HG03175 (cell line): ENCODE results near the gene SGK1.

Source experiments
- ATAC-seq: cut with Tn5 transposase; IDR thresholded peaks from one replicate; pipeline ENCODE4 v1.9.1; 2021; ENCODE audit warnings: mild to moderate bottlenecking, moderate library complexity; ENCODE audit not compliant: unreplicated experiment

Gene SGK1

DNA sequence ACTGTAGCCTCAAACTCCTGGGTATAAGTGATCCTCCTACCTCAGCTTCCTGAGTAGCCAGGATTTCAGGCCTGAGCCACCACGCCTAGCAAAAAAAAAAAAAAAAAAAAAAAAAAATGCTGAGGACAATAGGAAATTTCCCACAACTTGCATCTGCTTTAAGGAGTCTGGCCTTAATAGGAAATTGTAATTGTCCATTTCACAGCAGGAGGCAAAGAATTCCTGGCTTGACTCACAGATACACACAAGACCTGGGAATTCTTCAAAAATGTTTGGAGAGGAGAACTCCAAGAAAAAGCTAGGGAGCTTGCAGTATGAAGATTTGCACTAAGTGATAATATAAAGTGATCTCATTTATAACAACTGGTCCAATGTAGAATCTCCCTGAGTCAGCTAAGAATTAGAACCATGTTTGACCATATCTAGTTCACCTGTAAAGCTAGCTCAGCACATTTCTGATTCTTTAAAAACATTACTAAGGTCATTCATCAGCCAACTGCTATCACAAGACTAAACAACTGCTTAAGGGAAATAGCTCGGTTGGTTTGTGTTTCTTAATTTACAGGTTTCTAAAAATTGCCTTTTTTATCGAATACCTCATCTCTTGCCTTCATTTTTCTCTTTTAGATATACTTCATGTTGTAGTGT, 185.3 kb downstream of the SGK1 start:
- no peak for ATAC-seq

DNA sequence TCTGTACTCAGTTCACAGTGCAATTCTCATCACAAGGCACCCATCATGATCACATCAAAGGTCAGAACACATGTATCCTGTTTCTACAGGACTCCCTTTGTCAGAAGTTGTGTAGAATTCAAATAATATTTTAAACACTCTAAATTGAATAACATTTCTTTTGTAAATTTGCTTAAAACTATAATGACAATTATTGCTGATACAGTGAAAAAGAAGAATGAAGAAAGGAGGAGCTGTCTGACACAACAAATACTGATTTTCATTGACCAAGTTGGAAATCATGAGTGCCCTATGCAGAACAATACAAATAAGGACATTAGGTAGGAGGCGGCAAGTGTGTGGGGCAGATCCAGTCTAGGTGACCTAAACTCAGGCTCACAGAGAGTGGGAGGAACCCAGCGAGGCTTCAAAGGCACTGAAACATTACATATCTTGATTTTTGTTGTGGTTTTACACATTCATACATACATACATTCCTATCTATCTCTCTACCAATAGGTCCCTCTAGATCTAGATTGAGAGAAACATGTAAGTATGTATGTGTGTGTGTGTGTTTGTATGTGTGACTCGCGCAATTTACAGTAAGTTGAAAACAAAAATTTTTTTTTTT, 186.3 kb downstream of the SGK1 start:
- ATAC-seq: no peak

DNA sequence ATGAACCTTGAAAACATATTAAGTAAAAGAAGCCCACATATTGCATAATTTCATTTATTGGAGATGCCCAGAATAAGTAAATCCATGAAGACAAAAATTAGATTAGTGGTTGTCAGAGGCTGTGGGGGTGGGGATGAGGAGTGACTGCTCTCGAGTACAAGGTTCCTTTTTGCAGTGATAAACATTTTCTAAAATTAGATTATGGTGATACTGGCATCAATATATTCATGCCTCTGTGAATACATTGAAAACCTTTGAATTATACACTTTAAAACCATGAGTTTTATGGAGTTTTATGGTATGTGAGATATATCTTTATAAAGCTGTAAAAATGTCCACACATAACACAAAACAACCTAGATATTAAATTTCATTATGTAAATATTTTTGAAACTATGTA, 189.8 kb downstream of the SGK1 start:
- no peak for ATAC-seq

DNA sequence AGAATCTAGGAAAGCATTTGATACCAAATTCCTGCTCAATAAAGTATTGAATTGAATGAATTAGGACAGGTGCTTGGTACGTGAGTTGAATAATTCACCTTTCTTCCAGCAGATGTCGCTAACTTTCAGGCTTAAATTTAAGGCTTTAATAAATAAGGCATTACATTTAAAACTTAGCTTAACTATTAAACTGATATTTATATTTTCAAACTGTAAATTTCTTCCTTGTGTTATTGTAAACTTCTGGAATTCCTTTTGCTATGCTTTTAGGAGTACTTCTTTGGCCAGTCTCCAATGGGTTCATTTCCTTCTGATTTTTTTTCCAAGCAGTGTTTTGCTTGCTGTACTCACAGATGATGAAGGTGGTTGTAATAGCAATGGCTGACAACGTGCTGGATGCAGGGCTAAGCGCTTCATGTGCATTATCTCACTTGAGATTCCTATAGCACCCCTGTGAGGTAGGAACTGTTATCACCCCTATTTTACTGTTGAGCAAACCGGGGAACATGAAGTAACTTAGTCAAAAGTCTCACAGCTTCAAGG, 194.2 kb downstream of the SGK1 start:
- ATAC-seq: no peak

DNA sequence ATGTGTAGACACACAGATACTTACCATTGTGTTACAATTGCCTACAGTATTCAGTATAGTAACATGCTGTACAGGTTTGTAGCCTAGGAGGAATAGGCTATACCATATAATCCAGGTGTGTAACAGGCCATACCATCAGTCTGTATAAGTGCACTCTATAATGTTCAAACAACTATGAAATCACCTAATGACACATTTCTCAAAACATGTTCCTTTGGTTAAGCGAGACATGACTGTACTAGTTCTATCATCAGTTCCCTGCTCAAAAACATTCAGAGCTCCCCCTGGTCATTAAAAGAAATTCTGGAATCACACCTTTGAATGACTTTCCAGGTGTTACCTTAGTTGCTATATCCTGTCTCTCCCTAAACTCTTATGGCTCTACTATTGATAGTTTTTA, 195.1 kb downstream of the SGK1 start:
- no peak for ATAC-seq

DNA sequence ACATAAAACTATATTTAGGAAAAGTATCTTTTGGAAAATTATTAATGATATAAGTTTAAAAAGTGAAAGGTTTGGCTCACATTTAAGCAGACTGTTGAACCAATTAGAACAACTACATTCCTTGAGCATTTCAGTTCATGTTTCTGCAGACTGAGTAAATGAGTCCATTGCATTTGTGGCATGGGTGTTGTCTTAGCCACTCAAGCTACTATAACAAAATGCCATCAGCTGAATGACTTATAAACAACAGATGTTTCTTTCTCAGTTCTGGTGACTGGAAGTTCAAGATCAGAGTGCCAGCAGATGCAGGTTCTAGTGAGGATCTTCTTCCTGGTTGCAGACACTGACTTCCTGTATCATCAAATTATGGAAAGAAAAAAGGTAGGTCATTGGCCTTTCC, 198.4 kb downstream of the SGK1 start:
- no peak for ATAC-seq
